Uterus (tissue), 2 donors: ENCODE data around the gene CAPN13.

Source experiments
- POLR2A ChIP-seq, 2 donors: fragments of 450-650 bp; IDR thresholded peaks; one replicate each; pipeline ENCODE4 v1.6.1; 2016; ENCODE audit warnings: antibody characterized with exemption in 2 of 2, mild to moderate bottlenecking in 1 of 2, moderate library complexity in 1 of 2
- TF ChIP-seq, protein P1 (sequence below), 4 experiments: fragments of 200-600 bp in 2 of 4; fragments of 450-650 bp in 2 of 4; sonication (generic) in 2 of 4; IDR thresholded peaks; one replicate each; pipeline ENCODE4 v1.5.1; 2016 to 2019; ENCODE audit warnings: antibody characterized with exemption in 4 of 4, mild to moderate bottlenecking in 2 of 4, moderate library complexity in 1 of 4

GRCh38 chr2:30678410-30679137, 128.7 kb downstream of the CAPN13 start:
- TF ChIP-seq, protein P1, sequence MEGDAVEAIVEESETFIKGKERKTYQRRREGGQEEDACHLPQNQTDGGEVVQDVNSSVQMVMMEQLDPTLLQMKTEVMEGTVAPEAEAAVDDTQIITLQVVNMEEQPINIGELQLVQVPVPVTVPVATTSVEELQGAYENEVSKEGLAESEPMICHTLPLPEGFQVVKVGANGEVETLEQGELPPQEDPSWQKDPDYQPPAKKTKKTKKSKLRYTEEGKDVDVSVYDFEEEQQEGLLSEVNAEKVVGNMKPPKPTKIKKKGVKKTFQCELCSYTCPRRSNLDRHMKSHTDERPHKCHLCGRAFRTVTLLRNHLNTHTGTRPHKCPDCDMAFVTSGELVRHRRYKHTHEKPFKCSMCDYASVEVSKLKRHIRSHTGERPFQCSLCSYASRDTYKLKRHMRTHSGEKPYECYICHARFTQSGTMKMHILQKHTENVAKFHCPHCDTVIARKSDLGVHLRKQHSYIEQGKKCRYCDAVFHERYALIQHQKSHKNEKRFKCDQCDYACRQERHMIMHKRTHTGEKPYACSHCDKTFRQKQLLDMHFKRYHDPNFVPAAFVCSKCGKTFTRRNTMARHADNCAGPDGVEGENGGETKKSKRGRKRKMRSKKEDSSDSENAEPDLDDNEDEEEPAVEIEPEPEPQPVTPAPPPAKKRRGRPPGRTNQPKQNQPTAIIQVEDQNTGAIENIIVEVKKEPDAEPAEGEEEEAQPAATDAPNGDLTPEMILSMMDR (IDR thresholded peaks at IDR 0.05): no peak
- TF ChIP-seq POLR2A (IDR thresholded peaks at IDR 0.05): no peak
